ENCODE measurements around the gene L3MBTL4.

Gene L3MBTL4

GRCh38 chr18:5958822-5959221, 455.9 kb downstream of the L3MBTL4 start:
- no peaks in the 10 kb centered on the region for H3K4me1 ChIP-seq (ENCODE audit: low read depth, poor library complexity, severe bottlenecking)
- TF ChIP-seq CTCF (conservative IDR thresholded peaks at IDR 0.05; ENCODE audit: low read depth, low read length), result no peak
- no peaks in the 10 kb centered on the region for H3K79me2 ChIP-seq (ENCODE audit: insufficient read depth, low read depth)

GRCh38 chr18:5955861-5956260, 458.9 kb downstream of the L3MBTL4 start:
- H3K36me3 ChIP-seq (ENCODE audit: insufficient read depth), result no peaks in the 10 kb centered on the region
- H4K20me1 ChIP-seq (ENCODE audit: insufficient read depth), result no peaks in the 10 kb centered on the region
- H3K4me3 ChIP-seq (IDR thresholded peaks at IDR 0.05; ENCODE audit: insufficient read depth, low read depth, low read length), result no peak overlapping the region
- no peak overlapping the region for H3K4me2 ChIP-seq
- TF ChIP-seq CTCF (conservative IDR thresholded peaks at IDR 0.05; ENCODE audit: low read depth, low read length), result no peak
- peaks cover 15% of the 10 kb centered on the region for H3K4me1 ChIP-seq (ENCODE audit: low read depth, poor library complexity, severe bottlenecking)
- no peaks in the 10 kb centered on the region for H3K79me2 ChIP-seq (ENCODE audit: insufficient read depth, low read depth)
- no peaks in the 10 kb centered on the region for H3K27me3 ChIP-seq (ENCODE audit: insufficient read depth, low read depth)
- H3K27ac ChIP-seq, result no peak overlapping the region
- H3K9ac ChIP-seq, result no peak overlapping the region
- H2AFZ ChIP-seq (ENCODE audit: low read depth), result no peak overlapping the region

More at GRCh38 chr18:5958822-5959221, 455.9 kb downstream of the L3MBTL4 start:
- Histone ChIP-seq H3K4me3 (IDR thresholded peaks at IDR 0.05; ENCODE audit: insufficient read depth, low read depth, low read length) (no peak overlapping the region), H3K27ac (no peak overlapping the region), H3K36me3 (ENCODE audit: insufficient read depth) (no peaks in the 10 kb centered on the region), H4K20me1 (ENCODE audit: insufficient read depth) (no peaks in the 10 kb centered on the region), H2AFZ (ENCODE audit: low read depth) (no peak overlapping the region), H3K9ac (no peak overlapping the region), H3K27me3 (ENCODE audit: insufficient read depth, low read depth) (no peaks in the 10 kb centered on the region), H3K4me2 (no peak overlapping the region)

GRCh38 chr18:5951515-5952091, 463.1 kb downstream of the L3MBTL4 start:
- Histone ChIP-seq H3K9ac (no peak overlapping the region), H3K36me3 (ENCODE audit: insufficient read depth) (no peaks in the 10 kb centered on the region), H3K27ac (peak overlapping the region; percentile 38; the same call in 1 of the 2 replicates), H3K4me1 (ENCODE audit: low read depth, poor library complexity, severe bottlenecking) (peaks cover 15% of the 10 kb centered on the region), H3K4me2 (peak overlapping the region; percentile 21; the same call in 1 of the 2 replicates), H2AFZ (ENCODE audit: low read depth) (no peak overlapping the region; the same call in 1 of the 2 replicates), H3K79me2 (ENCODE audit: insufficient read depth, low read depth) (no peaks in the 10 kb centered on the region), H3K4me3 (IDR thresholded peaks at IDR 0.05; ENCODE audit: insufficient read depth, low read depth, low read length) (no peak overlapping the region), H3K27me3 (ENCODE audit: insufficient read depth, low read depth) (no peaks in the 10 kb centered on the region), H4K20me1 (ENCODE audit: insufficient read depth) (no peaks in the 10 kb centered on the region)
- no peak for TF ChIP-seq CTCF (conservative IDR thresholded peaks at IDR 0.05; ENCODE audit: low read depth, low read length)

GRCh38 chr18:5948781-5949180, 465.9 kb downstream of the L3MBTL4 start:
- no peak overlapping the region for H2AFZ ChIP-seq (ENCODE audit: low read depth)
- H3K79me2 ChIP-seq (ENCODE audit: insufficient read depth, low read depth), result no peaks in the 10 kb centered on the region
- H4K20me1 ChIP-seq (ENCODE audit: insufficient read depth), result no peaks in the 10 kb centered on the region
- H3K4me1 ChIP-seq (ENCODE audit: low read depth, poor library complexity, severe bottlenecking), result peaks cover 15% of the 10 kb centered on the region
- H3K36me3 ChIP-seq (ENCODE audit: insufficient read depth), result no peaks in the 10 kb centered on the region
- H3K27ac ChIP-seq, result no peak overlapping the region
- no peak for TF ChIP-seq CTCF (conservative IDR thresholded peaks at IDR 0.05; ENCODE audit: low read depth, low read length)
- no peak overlapping the region for H3K9ac ChIP-seq
- H3K4me2 ChIP-seq, result no peak overlapping the region
- H3K27me3 ChIP-seq (ENCODE audit: insufficient read depth, low read depth), result no peaks in the 10 kb centered on the region
- H3K4me3 ChIP-seq (IDR thresholded peaks at IDR 0.05; ENCODE audit: insufficient read depth, low read depth, low read length), result no peak overlapping the region
